Suprapubic skin (tissue), 3 donors: Measurements from ENCODE around the gene CYP4F2.

Experiments
- CTCF ChIP-seq, 2 donors: fragments of 200-600 bp in 1 of 2; fragments of 450-650 bp in 1 of 2; sonication (generic) in 1 of 2; IDR thresholded peaks; one replicate each; pipeline ENCODE4 v1.5.1; 2016 to 2019; ENCODE audit warnings: antibody characterized with exemption in 2 of 2, mild to moderate bottlenecking in 1 of 2, moderate library complexity in 1 of 2
- EP300 ChIP-seq: sonication (generic); formaldehyde crosslinking; IDR thresholded peaks from one replicate; pipeline ENCODE4 v1.6.1; 2017; ENCODE audit warnings: antibody characterized with exemption
- POLR2A ChIP-seq, 2 donors: fragments of 450-650 bp; IDR thresholded peaks; one replicate each; pipeline ENCODE4 v1.6.1; 2017; ENCODE audit warnings: antibody characterized with exemption in 2 of 2, mild to moderate bottlenecking in 2 of 2, moderate library complexity in 2 of 2

DNA sequence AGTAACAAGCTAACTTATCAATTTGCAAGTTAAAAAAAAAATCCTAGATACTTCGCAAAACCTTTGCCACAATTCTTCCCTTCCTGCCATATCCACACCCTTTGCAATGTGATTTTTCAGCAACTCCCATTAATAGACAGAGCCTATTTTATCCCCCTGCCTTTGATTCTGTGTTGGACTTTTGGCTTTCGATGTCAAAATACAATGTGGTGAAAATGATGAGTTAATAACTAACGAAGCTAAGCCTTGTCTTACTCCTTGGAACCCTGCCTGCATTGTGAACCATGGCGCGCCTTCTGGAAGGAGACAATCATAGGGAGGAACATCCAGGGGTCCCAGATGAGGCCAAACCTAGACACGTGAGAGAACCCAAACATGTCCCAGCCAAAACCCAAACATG is 6.4 kb downstream of the CYP4F2 start:
- TF ChIP-seq CTCF (IDR thresholded peaks at IDR 0.05) (no peak), POLR2A (IDR thresholded peaks at IDR 0.05) (no peak), EP300 (no peak)
